Endometrial microvascular endothelial cells (primary cell): Measurements from ENCODE around the gene RFX2. TPM values are rescaled to one million over a fixed set of nuclear protein-coding genes. Genes with fewer than 3 reads are reported as not detected.

Experiments
- in situ Hi-C: cut with HindIII; loops from 2 replicates; pipeline ENCODE4 v1.10.0; 2017; ENCODE audit warnings: low sequenced_read_pairs, low pct_unique_long_range_greater_than_20kb; ENCODE audit errors: inconsistent ontology term
- total RNA-seq: library from RNA; depleted of rRNA; stranded (reverse); fragments of >200 nt; gene quantifications from one replicate; pipeline ENCODE4 v1.2.3, GENCODE V29; 2015; ENCODE audit errors: inconsistent ontology term

RFX2 gene
- 4.6 TPM for total RNA-seq

DNA sequence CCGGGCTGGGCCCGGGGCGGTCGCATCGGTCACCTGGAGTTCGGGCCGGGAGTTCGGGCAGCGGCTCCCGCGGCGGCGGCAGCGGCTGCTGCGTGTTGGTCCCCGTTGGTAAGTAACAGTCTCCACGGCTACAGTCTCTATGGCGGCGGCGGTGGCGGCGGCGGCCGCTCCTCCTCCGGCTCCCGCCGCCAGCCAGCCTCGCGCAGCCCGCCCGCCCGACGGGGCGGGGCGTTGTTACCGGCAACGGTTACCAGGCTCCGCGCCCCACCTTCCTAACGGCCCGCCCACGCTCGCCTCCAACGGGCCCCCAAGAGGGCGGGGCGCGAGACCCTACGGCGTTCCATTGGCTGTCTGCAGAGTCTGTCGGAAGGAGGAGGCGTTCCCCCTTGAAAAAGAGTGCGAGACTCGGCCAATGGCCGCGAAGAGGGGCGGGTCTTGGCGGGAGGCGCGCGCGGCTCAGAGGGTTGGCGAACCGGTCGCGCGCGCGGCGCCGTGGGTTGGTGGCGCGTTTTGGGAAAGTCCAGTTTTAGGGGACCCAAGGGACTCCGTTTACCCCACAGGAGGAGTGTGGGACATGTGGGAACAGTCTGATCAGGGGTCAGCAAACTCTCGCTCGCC is at the start of gene RFX2:
Gene RFX2, minus strand, starts transcription at position 141 of the 618 bp plus-strand sequence. CDS start 63,004 bp downstream, outside the sequence.
- in situ Hi-C loops, result no loop called here

DNA sequence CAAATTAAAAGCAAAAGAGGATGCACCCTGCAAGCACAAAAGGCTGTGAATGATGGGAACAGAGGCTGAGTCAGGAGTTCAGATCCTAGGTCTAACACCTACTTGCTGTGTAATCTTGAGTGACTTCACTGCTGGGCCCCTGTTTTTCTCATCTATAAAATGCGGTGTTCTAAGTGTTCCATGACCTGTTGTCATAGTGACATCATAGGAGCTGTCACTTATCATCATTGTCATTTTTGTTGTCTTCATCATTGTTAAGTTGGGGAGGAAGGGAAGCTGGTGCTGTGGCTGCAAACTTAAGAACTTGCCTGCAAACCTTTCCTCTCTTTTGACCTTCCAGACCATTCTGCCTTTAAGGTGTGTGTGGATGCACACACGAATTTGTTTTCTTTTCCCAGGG is 45.7 kb upstream of the RFX2 start:
- in situ Hi-C loops, result no loop called here

DNA sequence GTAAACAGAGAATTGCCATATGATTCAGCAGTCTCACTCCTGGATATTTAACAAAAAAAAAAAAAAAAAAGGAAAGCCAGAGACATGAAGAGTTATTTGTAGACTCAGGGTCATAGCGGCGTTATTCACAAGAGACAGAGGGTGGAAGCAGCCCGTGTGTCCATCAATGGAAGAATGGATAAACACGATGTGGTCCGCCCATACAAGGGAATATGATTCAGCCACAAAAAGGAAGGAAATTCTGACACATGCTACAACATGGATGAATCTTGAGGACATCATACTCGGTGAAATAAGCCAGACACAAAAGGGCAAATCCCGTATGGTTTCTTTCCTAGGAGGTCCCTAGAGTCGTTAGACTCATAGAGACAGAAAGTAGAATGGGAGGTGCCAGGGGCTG is 40.0 kb upstream of the RFX2 start:
- in situ Hi-C loops, result no loop called here

DNA sequence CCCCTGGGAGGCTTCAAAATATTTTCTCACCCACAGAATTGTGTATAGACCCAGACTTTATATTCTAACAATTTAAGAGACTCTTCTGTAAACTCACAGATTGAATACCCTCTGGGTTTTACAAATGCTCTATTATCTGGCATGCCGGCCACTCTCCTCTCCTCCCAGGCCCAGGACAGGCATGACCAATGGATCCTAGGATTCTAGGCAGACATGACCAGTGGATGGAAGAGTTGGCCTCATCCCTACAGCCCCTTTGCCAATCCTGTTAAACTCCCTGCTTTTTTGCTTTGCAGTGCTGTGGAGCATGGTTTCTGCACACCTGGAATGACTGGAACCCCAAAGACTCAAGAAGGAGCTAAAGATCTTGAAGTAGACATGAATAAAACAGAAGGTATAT is 30.9 kb upstream of the RFX2 start:
- in situ Hi-C loops, result loop anchor here (25.0 kb wide), 1 partner anchor 146 kb away; the partner anchor contains the start of gene MLLT1

DNA sequence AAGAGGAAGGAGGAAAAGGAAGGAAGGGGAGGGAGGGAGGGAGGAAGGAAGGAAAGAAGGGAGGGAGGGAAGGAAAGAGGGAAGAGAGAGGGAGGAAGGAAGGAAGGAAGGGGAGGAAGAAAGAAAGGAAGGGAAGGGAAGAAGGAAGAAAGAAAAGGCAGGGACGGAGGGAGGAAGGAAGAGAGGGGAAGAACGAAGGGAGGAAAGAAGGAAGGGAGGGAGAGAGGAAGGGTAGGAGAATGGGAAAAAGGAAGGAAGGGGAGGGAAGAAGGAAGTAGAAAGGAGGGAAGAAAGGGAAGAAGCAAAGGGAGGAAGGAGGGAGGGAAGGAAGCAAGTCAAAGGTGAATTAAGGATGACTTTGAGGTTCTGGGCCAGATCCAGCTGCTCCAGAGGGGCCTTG is 28.2 kb upstream of the RFX2 start:
- in situ Hi-C loops, result loop anchor here (25.0 kb wide), 1 partner anchor 149 kb away; the partner anchor contains the start of gene MLLT1

DNA sequence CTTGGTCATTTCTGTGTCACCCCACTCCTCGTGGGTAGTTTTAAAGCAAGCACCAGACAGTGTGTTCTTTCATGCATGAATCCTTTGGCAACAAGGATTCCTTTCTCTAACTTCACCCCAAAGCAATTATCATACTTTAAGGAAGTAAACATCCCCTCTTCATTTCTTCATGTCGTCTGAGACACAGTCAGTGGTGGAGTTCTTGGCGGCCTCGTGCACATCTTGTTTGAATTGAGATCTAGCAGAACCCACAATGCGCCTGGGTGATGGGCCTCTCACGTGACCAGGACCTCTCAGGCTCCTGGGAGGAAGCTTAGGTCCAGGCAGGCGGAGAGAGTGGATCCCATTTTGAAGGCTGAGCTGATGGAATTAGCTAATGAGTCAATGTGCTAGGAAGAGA is 27.8 kb upstream of the RFX2 start:
- in situ Hi-C loops, result loop anchor here (25.0 kb wide), 1 partner anchor 149 kb away; the partner anchor contains the start of gene MLLT1

DNA sequence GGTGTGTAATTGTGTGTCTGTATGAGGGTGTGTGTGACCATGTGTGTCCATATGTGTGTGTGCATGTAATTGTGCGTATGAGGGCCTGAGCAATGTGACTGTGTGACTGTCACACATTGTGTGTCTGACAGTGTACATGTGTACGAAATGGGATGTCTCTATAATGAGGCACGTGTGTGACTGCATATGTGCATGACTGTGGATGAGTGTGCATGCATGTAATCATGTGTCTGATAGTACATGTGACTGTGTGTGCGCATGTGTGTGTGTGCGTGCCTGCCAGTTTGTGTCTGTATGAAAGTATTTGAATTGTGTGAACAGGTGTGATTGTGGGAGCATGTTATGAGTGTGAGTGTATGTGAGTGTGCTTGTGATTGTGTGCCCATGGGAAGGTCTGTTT is 22.9 kb upstream of the RFX2 start:
- in situ Hi-C loops, result loop anchor here (25.0 kb wide), 1 partner anchor 154 kb away; the partner anchor contains the start of gene MLLT1

DNA sequence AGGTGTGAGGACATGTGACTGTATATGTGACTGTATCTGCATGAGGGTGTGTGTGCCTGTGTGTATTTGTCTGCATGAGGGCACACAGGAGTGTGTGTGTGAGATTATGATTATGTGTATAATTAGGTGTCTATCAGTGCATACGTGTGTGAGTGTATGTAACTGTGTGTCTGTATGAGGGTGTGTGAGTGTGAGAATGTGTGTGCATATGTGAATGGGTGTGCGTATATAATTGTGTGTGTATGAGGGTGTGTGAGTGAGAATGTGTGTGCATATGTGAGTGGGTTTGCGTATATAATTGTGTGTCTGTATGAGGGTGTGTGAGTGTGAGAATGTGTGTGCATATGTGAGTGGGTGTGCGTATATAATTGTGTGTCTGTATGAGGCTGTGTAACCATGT is 22.2 kb upstream of the RFX2 start:
- in situ Hi-C loops, result loop anchor here (25.0 kb wide), 1 partner anchor 155 kb away; the partner anchor contains the start of gene MLLT1

DNA sequence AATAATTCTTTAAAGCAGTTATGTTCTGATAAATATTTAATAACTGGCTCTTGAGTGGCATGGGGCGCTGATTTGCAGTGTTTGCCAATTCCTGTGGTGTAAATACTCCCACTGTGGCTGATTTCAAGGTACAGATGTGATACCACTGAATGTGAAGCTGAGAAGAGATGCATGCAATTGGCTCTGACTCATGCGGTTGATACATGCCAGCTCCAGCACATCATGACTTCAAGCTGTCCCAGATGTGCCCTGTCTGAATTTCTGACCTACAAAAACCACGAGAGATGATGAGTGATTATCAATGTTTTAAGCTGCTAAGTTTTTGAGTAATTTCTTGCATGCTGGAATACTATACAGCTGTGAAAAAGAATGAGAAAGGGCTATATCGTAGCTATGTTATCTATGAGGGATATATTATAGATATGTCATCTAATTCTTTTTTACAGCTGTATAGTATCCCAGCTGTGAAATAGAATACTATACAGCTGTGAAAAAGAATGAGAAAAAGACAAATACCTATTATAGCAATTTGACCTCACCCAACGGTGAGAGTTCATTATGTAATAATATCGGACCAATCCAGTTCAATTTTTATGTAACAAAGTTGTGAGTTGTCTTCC is 17.5 kb upstream of the RFX2 start:
- in situ Hi-C loops, result loop anchor here (25.0 kb wide), 1 partner anchor 159 kb away; the partner anchor contains the start of gene MLLT1

DNA sequence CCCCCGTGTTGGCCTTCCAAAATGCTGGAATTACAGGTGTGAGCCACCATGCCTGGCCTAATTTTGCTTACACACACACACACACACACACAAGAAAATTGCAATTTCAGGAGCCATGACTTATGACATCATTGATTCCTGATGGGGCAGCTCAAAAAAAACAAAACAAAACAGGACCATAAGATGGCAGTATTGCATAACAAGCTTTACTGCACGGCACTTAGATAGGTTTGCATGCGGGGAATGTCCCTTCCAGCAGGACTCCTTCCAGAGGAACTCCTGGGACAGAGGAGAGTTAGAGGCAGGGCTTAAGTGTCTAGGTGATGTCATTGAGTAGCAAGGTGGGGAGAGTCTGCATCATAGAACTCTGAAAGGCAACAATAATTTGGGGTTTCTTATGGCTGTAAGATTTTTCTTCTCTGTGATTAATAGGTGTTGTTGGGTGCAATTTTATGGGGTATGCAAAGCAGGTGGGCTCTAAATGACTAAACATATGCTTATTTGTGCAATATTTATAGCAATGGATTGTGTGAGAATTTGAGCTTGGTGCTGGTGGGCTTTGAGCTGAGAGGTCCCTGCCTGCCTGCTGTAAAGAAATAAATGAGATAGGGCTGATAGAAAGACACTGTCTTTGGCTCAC is 16.2 kb upstream of the RFX2 start:
- in situ Hi-C loops, result loop anchor here (25.0 kb wide), 1 partner anchor 161 kb away; the partner anchor contains the start of gene MLLT1

DNA sequence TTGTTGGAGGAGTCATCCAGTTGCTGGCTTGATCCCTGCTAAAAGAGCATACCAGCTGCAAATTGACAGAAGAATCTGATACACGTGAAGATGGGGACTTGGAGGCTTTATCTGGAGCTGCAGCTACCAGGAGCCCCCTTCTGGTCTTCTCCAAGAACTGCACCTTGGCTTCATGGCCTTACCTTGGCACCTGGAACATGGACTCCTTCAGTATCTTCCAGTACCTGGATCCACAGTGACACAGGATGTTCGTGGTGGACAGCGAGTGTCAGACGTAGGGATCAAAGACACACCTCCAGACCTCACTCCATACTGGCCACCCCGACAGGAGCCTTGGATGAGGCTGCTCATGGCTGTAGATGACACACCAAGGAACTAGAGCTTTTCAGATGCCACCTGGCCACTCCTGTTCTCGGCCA is 15.3 kb upstream of the RFX2 start:
- in situ Hi-C loops, result loop anchor here (25.0 kb wide), 1 partner anchor 162 kb away; the partner anchor contains the start of gene MLLT1

DNA sequence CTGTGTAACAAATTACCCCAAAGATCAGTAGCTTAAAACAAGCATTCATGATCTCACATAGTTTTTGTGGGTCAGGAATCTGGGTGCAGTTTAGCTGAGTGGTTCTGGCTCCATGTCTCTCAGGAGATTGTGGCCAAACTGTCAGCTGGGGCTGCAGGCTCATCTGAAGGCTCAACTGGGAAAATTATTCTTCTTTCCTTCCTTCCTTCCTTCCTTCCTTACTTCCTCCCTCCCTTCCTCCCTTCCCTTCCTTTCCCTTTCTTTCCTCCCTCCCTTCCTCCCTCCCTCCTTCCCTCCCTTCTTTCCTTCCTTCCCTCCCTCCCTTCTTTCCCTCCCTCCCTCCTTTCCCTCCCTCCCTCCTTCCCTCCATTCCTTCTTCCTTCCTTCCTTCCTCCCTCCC is 8.7 kb upstream of the RFX2 start:
- in situ Hi-C loops, result no loop called here

DNA sequence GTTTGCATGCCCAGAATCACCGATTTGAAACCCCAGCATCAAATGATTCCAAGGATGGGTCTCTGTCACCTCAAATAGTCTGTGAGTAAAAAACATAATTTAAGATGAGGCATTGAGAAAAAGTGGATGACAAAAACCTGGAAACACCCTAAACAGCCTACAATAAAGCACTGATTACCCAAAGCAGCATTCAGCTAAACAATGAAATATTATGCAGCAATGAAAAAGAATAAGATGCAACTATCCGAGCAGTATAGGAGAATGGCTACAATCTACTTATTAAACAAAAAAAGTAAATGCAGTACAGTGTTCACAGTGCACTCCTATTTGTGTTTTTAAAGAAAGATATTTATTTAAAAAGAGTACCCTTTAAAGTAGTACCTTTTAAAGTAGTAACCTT is 7.7 kb upstream of the RFX2 start:
- in situ Hi-C loops, result no loop called here

DNA sequence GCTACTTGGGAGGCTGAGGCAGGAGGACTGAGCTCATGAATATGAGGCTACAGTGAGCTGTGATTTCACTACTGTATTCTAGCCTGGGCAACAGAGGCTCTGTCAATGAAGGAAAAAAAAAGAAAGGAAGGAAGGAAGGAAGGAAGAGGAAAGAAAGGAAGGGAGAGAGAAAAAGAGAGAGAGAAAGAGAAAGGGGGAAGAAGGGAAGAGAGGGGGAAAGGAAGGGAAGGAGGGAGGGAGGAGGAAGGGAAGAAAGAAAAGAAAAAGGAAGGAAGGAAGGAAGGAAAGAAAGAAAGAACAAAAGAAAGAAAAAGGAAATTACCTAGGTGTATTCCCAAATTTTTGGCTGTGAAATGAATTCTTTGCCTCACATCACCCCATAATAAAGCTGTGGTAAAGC is 7.2 kb upstream of the RFX2 start:
- in situ Hi-C loops, result no loop called here

DNA sequence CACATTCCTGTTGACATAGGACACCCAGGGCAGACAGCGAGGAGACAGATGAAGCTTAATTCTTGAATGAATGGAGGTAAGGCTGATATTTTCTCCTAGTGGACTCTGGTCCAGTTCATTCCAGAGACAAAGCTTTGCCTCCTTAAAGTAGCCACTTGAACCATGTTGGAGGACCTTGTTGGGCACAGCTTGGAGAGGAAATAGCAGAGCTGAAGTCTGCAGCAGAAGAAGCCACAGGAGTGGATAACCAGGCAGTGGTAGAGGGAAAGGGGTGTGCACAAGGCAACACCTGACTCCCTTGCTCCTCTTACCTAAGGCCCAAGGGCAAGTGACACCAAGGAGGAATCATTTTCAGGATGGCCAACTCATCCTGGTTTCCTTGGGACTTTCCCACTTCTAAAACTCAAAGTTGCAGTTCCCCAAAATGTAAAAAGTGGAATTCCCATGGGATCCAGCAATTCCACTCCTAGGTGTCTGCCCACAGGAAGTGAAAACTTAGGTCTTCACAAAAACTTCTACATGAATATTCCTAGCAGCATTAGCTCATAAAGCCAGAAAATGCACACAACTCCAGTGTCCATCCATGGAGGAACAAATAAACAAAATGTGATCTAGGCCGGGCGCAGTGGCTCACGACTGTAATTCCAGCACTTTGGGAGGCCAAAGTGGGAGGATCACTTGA is 6.6 kb upstream of the RFX2 start:
- in situ Hi-C loops, result no loop called here

DNA sequence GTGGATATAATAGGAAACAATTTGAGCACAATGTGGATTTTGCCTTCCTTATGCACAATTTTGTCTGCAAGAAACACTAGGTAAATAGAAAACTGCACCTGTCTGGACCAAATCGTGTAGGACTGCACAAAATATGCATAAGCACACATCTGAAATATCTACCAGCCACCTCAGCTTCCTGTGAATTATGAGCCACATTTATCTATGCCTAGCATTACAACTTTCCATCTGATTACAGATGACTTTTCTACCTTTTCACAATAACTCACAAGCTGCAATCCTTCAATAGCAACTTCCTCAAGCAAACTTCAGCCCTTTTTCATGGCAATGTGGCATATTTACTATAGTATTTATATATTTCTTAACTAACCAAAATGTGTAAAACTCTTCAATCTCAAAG is 5.7 kb upstream of the RFX2 start:
- in situ Hi-C loops, result no loop called here

DNA sequence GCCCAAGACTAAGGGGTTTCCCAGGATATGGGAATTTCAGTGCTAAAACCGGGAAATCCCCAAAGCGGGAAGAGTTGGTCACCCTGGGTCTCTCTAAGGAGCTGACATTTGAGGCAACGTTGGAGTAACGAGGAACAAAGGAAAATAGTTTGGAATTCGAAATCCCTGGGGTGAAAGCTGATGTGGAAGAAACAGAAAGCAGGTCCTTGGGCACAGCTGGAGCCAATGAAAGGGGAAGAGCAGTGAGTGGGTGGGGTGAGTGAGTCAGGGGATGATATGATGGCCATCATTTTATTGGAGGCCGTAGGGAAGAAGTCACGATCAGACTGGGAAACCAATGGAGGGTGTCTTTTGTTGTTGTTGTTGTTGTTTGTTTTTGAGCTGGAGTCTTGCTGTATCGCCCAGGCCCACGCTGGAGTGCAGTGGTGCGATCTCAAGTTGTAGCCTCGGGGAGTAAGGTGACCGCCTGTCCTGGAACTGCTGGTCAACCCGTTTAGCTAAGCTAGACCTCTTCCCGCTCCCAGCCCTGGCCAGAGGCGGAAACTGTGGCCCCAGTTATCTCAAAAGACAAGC is 3.4 kb upstream of the RFX2 start:
- in situ Hi-C loops, result no loop called here

DNA sequence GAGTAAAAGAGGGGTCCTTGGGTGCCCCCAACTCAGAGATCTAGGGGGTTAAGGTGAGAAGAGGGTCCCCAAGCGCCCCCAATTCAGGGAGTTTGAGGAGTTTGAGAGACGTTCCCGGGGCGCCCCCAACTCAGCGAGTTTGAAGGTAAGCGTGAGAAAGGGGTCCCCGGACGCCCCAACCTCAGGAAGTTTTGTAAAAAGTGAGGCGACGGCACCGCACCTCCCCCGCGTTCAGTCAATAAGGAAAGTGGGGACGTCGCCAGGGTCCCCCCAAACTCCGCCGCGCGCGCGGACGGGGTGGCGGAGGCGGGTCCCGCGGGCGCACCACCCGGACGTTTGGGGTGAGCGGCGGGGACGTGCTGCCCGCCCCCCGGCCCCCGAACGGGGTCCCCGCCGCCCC is 353 bp downstream of the RFX2 start:
- in situ Hi-C loops, result no loop called here
